Osteoblast (primary cell): ENCODE measurements around the gene MTFP1. TPM values are rescaled to one million over a fixed set of nuclear protein-coding genes. Genes with fewer than 3 reads are reported as not detected.
A peak's percentile ranks its signal among the peaks of the same experiment; 100 is the strongest.

ENCODE experiments used
- DNase-seq: peaks from one replicate; pipeline ENCODE4 v3.0.0; 2011; ENCODE audit warnings: low spot score, mixed read lengths; ENCODE audit not compliant: insufficient read length; ENCODE audit errors: missing footprints
- H2AFZ ChIP-seq: 2 replicates; pipeline ENCODE4 v1.6.0; 2011; ENCODE audit warnings: mild to moderate bottlenecking, low read length
- H3K27ac ChIP-seq: 2 replicates; pipeline ENCODE4 v1.5.1; 2011; ENCODE audit warnings: mild to moderate bottlenecking, low read depth, low read length, moderate library complexity
- H3K27me3 ChIP-seq: 2 replicates; pipeline ENCODE4 v1.6.0; 2012; ENCODE audit warnings: mild to moderate bottlenecking, control low read depth, inconsistent platforms, low read length, moderate library complexity; ENCODE audit not compliant: insufficient read depth
- H3K36me3 ChIP-seq: 2 replicates; pipeline ENCODE4 v1.5.1; 2011; ENCODE audit warnings: mild to moderate bottlenecking, low read length, control low read depth, moderate library complexity; ENCODE audit not compliant: insufficient read depth
- H3K4me1 ChIP-seq: 2 replicates; pipeline ENCODE4 v1.5.1; 2011; ENCODE audit warnings: mild to moderate bottlenecking, low read length, control low read depth, moderate library complexity; ENCODE audit not compliant: insufficient read depth
- H3K4me2 ChIP-seq: 2 replicates; pipeline ENCODE4 v1.6.0; 2011; ENCODE audit warnings: mild to moderate bottlenecking, low read length; ENCODE audit not compliant: insufficient read depth
- H3K4me3 ChIP-seq: fragments of 200-600 bp; sonication (generic); 3 replicates; pipeline ENCODE4 v1.5.1; 2012; ENCODE audit warnings: mild to moderate bottlenecking, low read length, inconsistent platforms; ENCODE audit not compliant: insufficient read depth
- H3K79me2 ChIP-seq: 2 replicates; pipeline ENCODE4 v1.6.0; 2012; ENCODE audit warnings: mild to moderate bottlenecking, low read length, control low read depth, inconsistent platforms; ENCODE audit not compliant: insufficient read depth
- H3K9me3 ChIP-seq: 2 replicates; pipeline ENCODE4 v1.5.1; 2011; ENCODE audit warnings: low read depth, low read length, control low read depth
- H4K20me1 ChIP-seq: 2 replicates; pipeline ENCODE4 v1.6.0; 2012; ENCODE audit warnings: mild to moderate bottlenecking, low read length, control low read depth; ENCODE audit not compliant: insufficient read depth
- CTCF ChIP-seq: IDR thresholded peaks from 2 replicates; pipeline ENCODE4 v1.5.1; 2011; ENCODE audit warnings: mild to moderate bottlenecking, low read depth, low read length, moderate library complexity; ENCODE audit errors: extremely low read depth
- total RNA-seq: library from RNA; depleted of rRNA; stranded (reverse); fragments of >200 nt; gene quantifications from 2 replicates; pipeline ENCODE4 v1.2.3, GENCODE V29; 2012

Gene MTFP1
- total RNA-seq, 1 donor: 6.9 TPM

- Histone ChIP-seq H4K20me1 (no peaks in the 10 kb centered on the region), H3K9me3 (no peaks in the 10 kb centered on the region), H3K27ac (no peak overlapping the region), H3K4me3 (no peak overlapping the region), H2AFZ (no peak overlapping the region), H3K4me1 (no peaks in the 10 kb centered on the region), H3K36me3 (no peaks in the 10 kb centered on the region), H3K79me2 (no peaks in the 10 kb centered on the region), H3K4me2 (no peak overlapping the region), H3K27me3 (peaks cover 2% of the 10 kb centered on the region)
- DNase-seq: no peak
- TF ChIP-seq CTCF: no peak
Measured at GRCh38 chr22:30453731-30454510, 28.4 kb downstream of the MTFP1 start.

- H3K4me3 ChIP-seq: no peak overlapping the region
- no peak overlapping the region for H2AFZ ChIP-seq
- peaks cover 2% of the 10 kb centered on the region for H3K27me3 ChIP-seq
- no peaks in the 10 kb centered on the region for H3K9me3 ChIP-seq
- H3K27ac ChIP-seq: no peak overlapping the region
- no peaks in the 10 kb centered on the region for H4K20me1 ChIP-seq
- no peaks in the 10 kb centered on the region for H3K4me1 ChIP-seq
- no peak for TF ChIP-seq CTCF
- H3K4me2 ChIP-seq: no peak overlapping the region
- DNase-seq: no peak
- H3K36me3 ChIP-seq: no peaks in the 10 kb centered on the region
- no peaks in the 10 kb centered on the region for H3K79me2 ChIP-seq
Measured at GRCh38 chr22:30455075-30455840, 29.7 kb downstream of the MTFP1 start.

GRCh38 chr22:30457981-30458380 lies 32.4 kb downstream of the MTFP1 start:
- no peaks in the 10 kb centered on the region for H3K36me3 ChIP-seq
- no peak for TF ChIP-seq CTCF
- H3K27me3 ChIP-seq: peaks cover 2% of the 10 kb centered on the region
- H3K4me1 ChIP-seq: no peaks in the 10 kb centered on the region
- H2AFZ ChIP-seq: peak overlapping the region; percentile 14
- H3K4me3 ChIP-seq: no peak overlapping the region
- no peaks in the 10 kb centered on the region for H3K9me3 ChIP-seq
- no peaks in the 10 kb centered on the region for H4K20me1 ChIP-seq
- DNase-seq: peak; percentile 93
- peak overlapping the region; percentile 32 for H3K4me2 ChIP-seq
- H3K79me2 ChIP-seq: no peaks in the 10 kb centered on the region
- H3K27ac ChIP-seq: no peak overlapping the region
